Fibroblast of the conjunctiva (primary cell): Measurements from ENCODE around the gene ZNF785.
"Not testable (repeated sequence)": the region's sequence is repeated elsewhere in the genome, so short reads cannot be mapped to it uniquely, and the experiment has no call there.

Experiments used
- DNase-seq: peaks from one replicate; pipeline ENCODE4 v3.0.0-alpha.2; 2010; ENCODE audit warnings: low read depth

ZNF785 gene

GRCh38 chr16:30539986-30540526 lies 45.4 kb downstream of the ZNF785 start:
- DNase-seq = not testable (repeated sequence)

- no peak for DNase-seq
Measured at GRCh38 chr16:30539000-30539964, 46.2 kb downstream of the ZNF785 start.

- DNase-seq = not testable (repeated sequence)
Measured at GRCh38 chr16:30536391-30537024, 49.0 kb downstream of the ZNF785 start.

GRCh38 chr16:30535777-30536190 lies 49.7 kb downstream of the ZNF785 start:
- peak; percentile 62 for DNase-seq

- no peak for DNase-seq
Measured at GRCh38 chr16:30535106-30535776, 50.3 kb downstream of the ZNF785 start.

GRCh38 chr16:30534368-30535105 lies 51.0 kb downstream of the ZNF785 start, which contains the start of gene ZNF747:
ZNF747 (minus strand) TSS chr16:30534858; CDS start chr16:30534679, 179 bp downstream.
- DNase-seq = peak; percentile 63

- DNase-seq = no peak
Measured at GRCh38 chr16:30533748-30534367, 51.6 kb downstream of the ZNF785 start.

GRCh38 chr16:30533146-30533522 lies 52.4 kb downstream of the ZNF785 start:
- no peak for DNase-seq

GRCh38 chr16:30532285-30533145 lies 53.0 kb downstream of the ZNF785 start:
- DNase-seq = no peak
